IMR-90 (cell line): Measurements from ENCODE around the gene MRPS34. TPM values are rescaled to one million over a fixed set of nuclear protein-coding genes. Genes with fewer than 3 reads are reported as not detected.

Experiments used
- ATAC-seq: fragments of 200-7000 bp; cut with Tn5 transposase; 2 replicates; pipeline ENCODE4 v1.9.1; 2020; ENCODE audit warnings: low read depth, mild to moderate bottlenecking, moderate library complexity
- BruUV-seq: library from RNA; stranded (reverse); fragments of 400-500 nt; replicated peaks from 2 replicates; lab custom pipeline; 2021; lab: Mats Ljungman, UMichigan
- CTCF ChIA-PET: fragments of 300-600 bp; formaldehyde crosslinking; extraction: SDS; loops from one replicate; lab custom pipeline; 2021; ENCODE audit warnings: antibody characterized with exemption; lab: Yijun Ruan, JAX
- POLR2A ChIA-PET: fragments of 300-600 bp; sonication (Branson Sonifier 250); formaldehyde crosslinking; loops from one replicate; lab custom pipeline; 2022; ENCODE audit warnings: antibody characterized with exemption; ENCODE audit not compliant: unreplicated experiment; lab: Charles Lee
- DNase-seq: peaks from one replicate; pipeline ENCODE4 v3.0.0; 2013
- H2AFZ ChIP-seq: replicated peaks from 2 replicates; pipeline ENCODE3; 2013; ENCODE audit warnings: low read length, mild to moderate bottlenecking; ENCODE audit not compliant: poor library complexity
- H2AK5ac ChIP-seq: 2 replicates; pipeline ENCODE4 v1.6.1; 2013; ENCODE audit warnings: low read depth, low read length, inconsistent platforms
- H2AK9ac ChIP-seq: replicated peaks from 2 replicates; pipeline ENCODE3; 2013; ENCODE audit warnings: mild to moderate bottlenecking, low read depth, low read length, moderate library complexity; ENCODE audit not compliant: poor library complexity
- H2BK120ac ChIP-seq: 2 replicates; pipeline ENCODE4 v1.6.1; 2013; ENCODE audit warnings: low read depth, low read length, inconsistent platforms
- H2BK15ac ChIP-seq: 3 replicates; pipeline ENCODE4 v1.6.1; 2013; ENCODE audit warnings: low read depth, low read length, inconsistent platforms
- H2BK20ac ChIP-seq: 2 replicates; pipeline ENCODE4 v1.6.1; 2013; ENCODE audit warnings: low read depth, mild to moderate bottlenecking, inconsistent platforms, low read length, moderate library complexity
- H2BK5ac ChIP-seq: 2 replicates; pipeline ENCODE4 v1.6.1; 2013; ENCODE audit warnings: mild to moderate bottlenecking, low read depth, low read length, inconsistent platforms; ENCODE audit not compliant: poor library complexity, severe bottlenecking
- H3K14ac ChIP-seq: replicated peaks from 2 replicates; pipeline ENCODE4 v1.6.1; 2013; ENCODE audit warnings: low read depth, low read length, inconsistent platforms
- H3K18ac ChIP-seq: 2 replicates; pipeline ENCODE4 v1.6.1; 2013; ENCODE audit warnings: low read depth, low read length, control low read depth
- H3K23ac ChIP-seq: 2 replicates; pipeline ENCODE4 v1.6.1; 2013; ENCODE audit warnings: low read depth, low read length, inconsistent platforms
- H3K27ac ChIP-seq: 2 replicates; pipeline ENCODE4 v1.5.1; 2013; ENCODE audit warnings: mild to moderate bottlenecking, control low read depth, low read length; ENCODE audit not compliant: insufficient read depth
- H3K27me3 ChIP-seq: 2 replicates; pipeline ENCODE4 v1.6.1; 2013; ENCODE audit warnings: low read length; ENCODE audit not compliant: control insufficient read depth, insufficient read depth
- H3K36me3 ChIP-seq: 2 replicates; pipeline ENCODE4 v1.6.1; 2013; ENCODE audit warnings: low read length, mixed read lengths; ENCODE audit not compliant: control insufficient read depth, insufficient read depth
- H3K4ac ChIP-seq: 2 replicates; pipeline ENCODE4 v1.6.1; 2013; ENCODE audit warnings: low read depth, low read length, inconsistent platforms
- H3K4me1 ChIP-seq: 2 replicates; pipeline ENCODE4 v1.6.1; 2013; ENCODE audit warnings: low read length, mixed read lengths; ENCODE audit not compliant: control insufficient read depth, insufficient read depth
- H3K4me2 ChIP-seq: 2 replicates; pipeline ENCODE4 v1.6.1; 2013; ENCODE audit warnings: low read depth, mild to moderate bottlenecking, control low read depth, low read length, moderate library complexity
- H3K4me3 ChIP-seq: 2 replicates; pipeline ENCODE4 v1.5.1; 2013; ENCODE audit warnings: low read depth, mild to moderate bottlenecking, control low read depth, low read length, moderate library complexity; ENCODE audit not compliant: insufficient read depth
- H3K56ac ChIP-seq: 2 replicates; pipeline ENCODE4 v1.6.1; 2013; ENCODE audit warnings: low read length, inconsistent platforms; ENCODE audit not compliant: insufficient read depth; ENCODE audit errors: extremely low read depth
- H3K79me1 ChIP-seq, 2 experiments: 2 replicates each; pipeline ENCODE4 v1.6.1; 2013; ENCODE audit warnings: low read length in 2 of 2, inconsistent platforms in 1 of 2, low read depth in 1 of 2
- H3K9ac ChIP-seq: 2 replicates; pipeline ENCODE4 v1.6.1; 2013; ENCODE audit warnings: low read depth, low read length, control low read depth
- H3K9me1 ChIP-seq: 2 replicates; pipeline ENCODE4 v1.6.1; 2013; ENCODE audit warnings: low read length, inconsistent platforms; ENCODE audit not compliant: insufficient read depth
- H3K9me3 ChIP-seq: 2 replicates; pipeline ENCODE4 v1.6.1; 2013; ENCODE audit warnings: low read length; ENCODE audit not compliant: control insufficient read depth, insufficient read depth
- H4K20me1 ChIP-seq: 2 replicates; pipeline ENCODE4 v1.6.1; 2013; ENCODE audit warnings: low read length, inconsistent platforms; ENCODE audit not compliant: insufficient read depth
- H4K5ac ChIP-seq: 2 replicates; pipeline ENCODE4 v1.6.1; 2013; ENCODE audit warnings: mild to moderate bottlenecking, low read depth, low read length, control low read depth
- H4K8ac ChIP-seq, 2 experiments: 2 replicates each; pipeline ENCODE4 v1.6.1; 2013; ENCODE audit warnings: low read depth in 2 of 2, low read length in 2 of 2, control low read depth in 1 of 2, inconsistent platforms in 1 of 2
- H4K91ac ChIP-seq: 2 replicates; pipeline ENCODE4 v1.6.1; 2013; ENCODE audit warnings: low read depth, low read length, inconsistent platforms; ENCODE audit not compliant: insufficient read depth
- MAFK ChIP-seq: IDR thresholded peaks from 2 replicates; pipeline ENCODE4 v1.6.1; 2012; ENCODE audit warnings: low read depth, low read length, improper control_type of control experiment
- MAZ ChIP-seq: IDR thresholded peaks from 2 replicates; pipeline ENCODE4 v1.6.1; 2012; ENCODE audit warnings: low read depth, mild to moderate bottlenecking, low read length, improper control_type of control experiment, moderate library complexity, borderline replicate concordance
- MXI1 ChIP-seq: IDR thresholded peaks from 2 replicates; pipeline ENCODE4 v1.6.1; 2012; ENCODE audit warnings: low read depth, mild to moderate bottlenecking, low read length, moderate library complexity, borderline replicate concordance
- WGBS, 2 experiments: methylation state at CpG; one replicate each; pipeline versions ENCODE4 v1.1.5 to v1.1.7; 2013; ENCODE audit warnings: missing lambda C conversion rate in 2 of 2; ENCODE audit not compliant: insufficient read length in 1 of 2; ENCODE audit errors: extremely low coverage in 2 of 2; 5-methylcytosine and 5-hydroxymethylcytosine counted together
- dilution Hi-C: fragments of 300-500 bp; cut with HindIII; formaldehyde crosslinking; loops from one replicate; pipeline ENCODE4 v1.14.3; 2018; ENCODE audit warnings: low sequenced_read_pairs; ENCODE audit not compliant: unreplicated experiment
- in situ Hi-C: fragments of 300-500 bp; cut with MboI; formaldehyde crosslinking; loops from 3 replicates; pipeline ENCODE4 v1.14.3; 2019; ENCODE audit warnings: low sequenced_read_pairs, inconsistent platforms, mixed read lengths
- intact Hi-C: fragments of 100-400 bp; cut with micrococcal nuclease; formaldehyde crosslinking; loops from 2 replicates; pipeline ENCODE4 v1.10.0; 2022
- polyA plus RNA-seq, 3 experiments: library from polyadenylated mRNA; depleted of rRNA; stranded (reverse); fragments of >200 nt; gene quantifications; 2 replicates each; pipeline ENCODE4 v1.2.3, GENCODE V29; 2012; ENCODE audit warnings: low replicate concordance in 1 of 3
- total RNA-seq: library from RNA; depleted of rRNA; stranded (reverse); fragments of >200 nt; gene quantifications from 2 replicates; pipeline ENCODE4 v1.2.3, GENCODE V29; 2012

MRPS34 gene
- total and polyA plus RNA-seq, 2 of the 4 experiments (the other 2 are of a cell fraction) = 68.5 to 80.4 TPM

DNA sequence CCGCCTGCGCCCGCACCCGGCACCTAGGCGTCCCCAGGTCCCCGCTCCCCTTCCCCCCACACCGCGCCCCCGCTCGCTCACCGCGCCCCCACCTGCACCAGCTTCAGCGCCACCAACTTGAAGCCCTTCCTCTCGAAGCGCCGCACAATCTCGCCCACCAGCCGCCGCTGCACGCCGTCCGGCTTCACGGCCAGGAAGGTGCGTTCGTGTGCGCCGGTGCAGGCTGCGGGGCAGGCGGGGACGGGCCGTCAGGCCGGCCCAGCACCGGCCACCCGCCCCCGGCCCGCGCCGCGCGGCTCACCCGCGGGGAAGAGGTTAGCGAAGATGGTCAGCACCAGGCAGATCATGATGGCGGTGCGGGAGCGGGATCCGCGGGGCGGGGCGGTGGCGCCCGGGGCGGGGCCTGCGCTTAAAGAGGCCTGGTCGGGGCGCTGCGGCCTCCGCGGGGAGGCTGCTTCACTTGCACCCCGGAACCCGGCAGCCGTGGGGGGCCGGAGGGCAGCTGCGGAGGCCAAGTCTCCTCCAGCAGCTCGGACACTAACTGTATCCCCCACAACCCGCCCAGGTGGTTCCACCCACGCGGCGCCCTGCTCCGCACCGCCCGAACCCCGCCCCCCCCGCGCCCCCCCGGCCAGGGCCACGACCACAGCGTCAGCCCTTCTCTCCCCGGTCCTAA is 1.6 kb downstream of the MRPS34 start, which contains the start of gene NME3:
Gene NME3 (minus strand): TSS at position 356 of the 676 bp plus-strand sequence. CDS start 9 bp downstream, at position 347.
- peak within 1 kb of the TSS; percentile 90 for H3K4me2 ChIP-seq
- peaks cover 33% of the 10 kb centered on the region for H3K36me3 ChIP-seq
- 0 out of 2 replicates have a peak, but pooled peaks cover 3% of the 10 kb centered on the region for H3K9me1 ChIP-seq
- in situ Hi-C loops (no loop called here), dilution Hi-C loops (no loop called here), intact Hi-C loops (no loop called here)
- H2AFZ ChIP-seq = peak within 1 kb of the TSS; percentile 94
- H2AK9ac ChIP-seq = peak within 1 kb of the TSS; percentile 94
- peak within 1 kb of the TSS; percentile 88 for H3K9ac ChIP-seq
- peaks cover 28% of the 10 kb centered on the region for H4K20me1 ChIP-seq
- 0 out of 2 replicates have a peak within 1 kb of the TSS, but pooled peaks have one; percentile 10 for H3K56ac ChIP-seq
- H2BK20ac ChIP-seq = no peak within 1 kb of the TSS
- DNase-seq = peak; percentile 56
- H3K4ac ChIP-seq = peak within 1 kb of the TSS; percentile 85
- ATAC-seq = peak; percentile 69
- peak within 1 kb of the TSS; percentile 61 to 92; a peak in 3 of 4 replicates for H4K8ac ChIP-seq
- H3K18ac ChIP-seq = no peak within 1 kb of the TSS
- WGBS, 2 experiments = 0% methylated on average over 24 of the region's 79 CpGs; no CpG with 5 or more reads in 1 of the 2 experiments
- no peak within 1 kb of the TSS for H2BK120ac ChIP-seq
- H2BK5ac ChIP-seq = peak within 1 kb of the TSS; percentile 77
- H3K79me1 ChIP-seq = peaks cover 12 to 49% of the 10 kb centered on the region in 2 experiments
- ChIA-PET CTCF (no interaction called here), POLR2A (no interaction called here)
- no TSS peak for BruUV-seq
- H2AK5ac ChIP-seq = peak within 1 kb of the TSS; percentile 93
- H4K5ac ChIP-seq = peak within 1 kb of the TSS; percentile 53; the same call in 1 of the 2 replicates
- peaks cover 13% of the 10 kb centered on the region for H3K4me1 ChIP-seq
- TF ChIP-seq MXI1 (peak; percentile 17; the same call in 1 of the 2 replicates), MAFK (no peak), MAZ (peak; percentile 27; the same call in 1 of the 2 replicates)
- H3K27ac ChIP-seq = peak within 1 kb of the TSS; percentile 85
- peak within 1 kb of the TSS; percentile 93 for H3K4me3 ChIP-seq
- H3K14ac ChIP-seq = no peak within 1 kb of the TSS
- H2BK15ac ChIP-seq = no peak within 1 kb of the TSS
- H3K27me3 ChIP-seq = no peaks in the 10 kb centered on the region
- H3K9me3 ChIP-seq = no peaks in the 10 kb centered on the region
- peak within 1 kb of the TSS; percentile 23; the same call in 1 of the 2 replicates for H4K91ac ChIP-seq
- peak within 1 kb of the TSS; percentile 10 for H3K23ac ChIP-seq
